Pancreas (tissue), 10 donors: Measurements from ENCODE around the gene TAS2R41. TPM values are rescaled to one million over a fixed set of nuclear protein-coding genes. Genes with fewer than 3 reads are reported as not detected.

Experiments used
- ATAC-seq, 4 donors: fragments of 200-7000 bp; cut with Tn5 transposase; one replicate each; pipeline versions ENCODE4 v1.8.0 to v1.9.1; 2020; ENCODE audit warnings: mild to moderate bottlenecking in 4 of 4, moderate library complexity in 4 of 4
- DNase-seq, 6 donors: peaks; one replicate each; pipeline ENCODE4 v3.0.0-alpha.2; 2020
- FAIRE-seq: peaks from 2 replicates; lab custom pipeline; 2012; peaks lifted over from hg19 to GRCh38; lab: Jason Lieb, UNC
- H3K27ac ChIP-seq, 4 donors: fragments of 200-600 bp; sonication (generic); 1 replicate in 3 of 4; 2 replicates in 1 of 4; pipeline versions ENCODE4 v1.5.0 to v1.8.0; 2020
- H3K27me3 ChIP-seq, 4 donors: fragments of 200-600 bp; one replicate each; pipeline ENCODE4 v1.8.0; 2021
- H3K36me3 ChIP-seq, 3 donors: fragments of 200-600 bp; sonication (generic) in 1 of 3; one replicate each; pipeline versions ENCODE4 v1.5.0 to v1.8.0; 2020 to 2021
- H3K4me1 ChIP-seq, 3 donors: fragments of 200-600 bp; one replicate each; pipeline ENCODE4 v1.8.0; 2021
- H3K4me3 ChIP-seq, 4 donors: fragments of 200-600 bp; sonication (generic) in 2 of 4; one replicate each; pipeline versions ENCODE4 v1.5.0 to v1.8.0; 2020 to 2021
- H3K9me3 ChIP-seq, 4 donors: fragments of 200-600 bp; one replicate each; pipeline ENCODE4 v1.8.0; 2021
- CTCF ChIP-seq, 4 donors: fragments of 200-600 bp; sonication (generic) in 3 of 4; IDR thresholded peaks; one replicate each; pipeline versions ENCODE4 v1.5.0 to v1.8.0; 2021; ENCODE audit warnings: antibody characterized with exemption in 4 of 4
- WGBS, 2 donors: extraction: QIAGEN DNeasy Blood & Tissue Kit; methylation state at CpG; one replicate each; pipeline ENCODE4 v1.1.7; 2013; 5-methylcytosine and 5-hydroxymethylcytosine counted together
- intact Hi-C, 3 donors: fragments of 100-400 bp; cut with DNase I; formaldehyde crosslinking; loops; one replicate each; pipeline versions ENCODE4 v1.11.1 to v1.14.2; 2022
- polyA plus RNA-seq, 2 donors: library from polyadenylated mRNA; stranded (reverse); fragments of 200-250 nt; gene quantifications; one replicate each; pipeline ENCODE4 v1.2.3, GENCODE V29; 2013
- total RNA-seq, 6 donors: library from RNA; stranded (reverse); fragmentation: NEBNext Ultra II Directional in 4 of 6; extraction: Animal tissue kit (Norgen Biotek cat#: 25700) in 4 of 6; gene quantifications; one replicate each; pipeline versions ENCODE4 v1.2.1 to v1.2.4, GENCODE V29; 2021 to 2023
- donor health status: healthy with polysubstance abuse.
- donor health status: DM: no; HTN: no; CAD: no; lungs with moderate emphysema.
- donor health status: DM: no; HTN: no; CAD: no.
- donor health status: control.
- donor health status: control.
- donor health status: Bipolar disorder and iron deficiency.
- donor health status: DM: yes; HTN: yes; CAD: no.
- donor health status: DM: no; HTN: no; CAD: no.
- donor health status: DM: no; HTN: no; CAD: no.
- donor health status: DM: yes; HTN: yes; CAD: no.

Gene TAS2R41
- total and polyA plus RNA-seq, 8 donors, result 0.16 TPM; not detected in 7

GRCh38 chr7:143512488-143513340 lies 35.0 kb downstream of the TAS2R41 start:
- Histone ChIP-seq H3K4me3 (no peak overlapping the region), H3K27me3 (no peaks in the 10 kb centered on the region), H3K36me3 (no peaks in the 10 kb centered on the region), H3K9me3 (no peaks in the 10 kb centered on the region), H3K4me1 (no peaks in the 10 kb centered on the region), H3K27ac (no peak overlapping the region)
- WGBS, 2 donors, result 58 to 63% methylated on average over 8 of the region's 8 CpGs
- ATAC-seq (no peak), FAIRE-seq (no peak), DNase-seq (no peak)
- no peak for TF ChIP-seq CTCF (IDR thresholded peaks at IDR 0.05)
- intact Hi-C loops, result no loop called here

GRCh38 chr7:143514487-143514886 lies 36.8 kb downstream of the TAS2R41 start:
- no peaks in the 10 kb centered on the region for H3K27me3 ChIP-seq
- no peak for FAIRE-seq
- H3K27ac ChIP-seq, result no peak overlapping the region
- no peaks in the 10 kb centered on the region for H3K36me3 ChIP-seq
- no peak for ATAC-seq
- no peak for DNase-seq
- WGBS, 2 donors, result 67 to 69% methylated on average over 2 of the region's 2 CpGs
- no peak overlapping the region for H3K4me3 ChIP-seq
- no peak for TF ChIP-seq CTCF (IDR thresholded peaks at IDR 0.05)
- intact Hi-C loops, result no loop called here
- no peaks in the 10 kb centered on the region for H3K4me1 ChIP-seq
- H3K9me3 ChIP-seq, result no peaks in the 10 kb centered on the region

- DNase-seq (no peak), FAIRE-seq (no peak), ATAC-seq (no peak)
- intact Hi-C loops, result no loop called here
- 81 to 89% methylated on average over 3 of the region's 3 CpGs for WGBS, 2 donors
- Histone ChIP-seq H3K4me1 (no peaks in the 10 kb centered on the region), H3K27me3 (no peaks in the 10 kb centered on the region), H3K9me3 (no peaks in the 10 kb centered on the region), H3K36me3 (no peaks in the 10 kb centered on the region), H3K4me3 (no peak overlapping the region), H3K27ac (no peak overlapping the region)
- TF ChIP-seq CTCF (IDR thresholded peaks at IDR 0.05), result no peak
Measured at GRCh38 chr7:143514995-143515735, 37.5 kb downstream of the TAS2R41 start.

- FAIRE-seq, result no peak
- no peak for DNase-seq
- no peak overlapping the region for H3K4me3 ChIP-seq
- intact Hi-C loops, result no loop called here
- TF ChIP-seq CTCF (IDR thresholded peaks at IDR 0.05), result no peak
- H3K36me3 ChIP-seq, result no peaks in the 10 kb centered on the region
- H3K9me3 ChIP-seq, result no peaks in the 10 kb centered on the region
- H3K27ac ChIP-seq, result no peak overlapping the region
- no peak for ATAC-seq
- H3K4me1 ChIP-seq, result no peaks in the 10 kb centered on the region
- no peaks in the 10 kb centered on the region for H3K27me3 ChIP-seq
- 64 to 74% methylated on average over 2 of the region's 2 CpGs for WGBS, 2 donors
Measured at GRCh38 chr7:143516981-143517380, 39.3 kb downstream of the TAS2R41 start.
